Activated effector memory CD4-positive, alpha-beta T cell treated with Interleukin-2 at 50 U/mL for 16 hours (primary cell): ENCODE results near the gene ABR.
"Not testable (repeated sequence)": the region's sequence is repeated elsewhere in the genome, so short reads cannot be mapped to it uniquely, and the experiment has no call there.

ENCODE experiments used
- DNase-seq: peaks from one replicate; pipeline ENCODE4 v3.0.0-alpha.2; 2020

ABR gene

GRCh38 chr17:1060991-1061390 lies 118.8 kb downstream of the ABR start:
- DNase-seq, result peak; percentile 9

GRCh38 chr17:1059131-1059795 lies 120.5 kb downstream of the ABR start:
- DNase-seq, result no peak

- DNase-seq, result peak; percentile 25
Observed at GRCh38 chr17:1058423-1059130, 121.2 kb downstream of the ABR start.

- no peak for DNase-seq
Observed at GRCh38 chr17:1056761-1057160, 123.0 kb downstream of the ABR start.

GRCh38 chr17:1055751-1056645 lies 123.8 kb downstream of the ABR start:
- DNase-seq, result peak; percentile 4

GRCh38 chr17:1055231-1055630 lies 124.5 kb downstream of the ABR start:
- DNase-seq, result no peak

- DNase-seq, result no peak
Observed at GRCh38 chr17:1054656-1055055, 125.1 kb downstream of the ABR start.

GRCh38 chr17:1053661-1054360 lies 126.0 kb downstream of the ABR start:
- DNase-seq, result no peak

GRCh38 chr17:1050996-1051925 lies 128.5 kb downstream of the ABR start:
- no peak for DNase-seq

- no peak for DNase-seq
Observed at GRCh38 chr17:1050246-1050995, 129.4 kb downstream of the ABR start.

GRCh38 chr17:1049446-1050225 lies 130.1 kb downstream of the ABR start:
- DNase-seq, result no peak

- DNase-seq, result not testable (repeated sequence)
Observed at GRCh38 chr17:1048516-1049115, 131.2 kb downstream of the ABR start.

- DNase-seq, result no peak
Observed at GRCh38 chr17:1047879-1048470, 131.8 kb downstream of the ABR start.

GRCh38 chr17:1047177-1047878 lies 132.5 kb downstream of the ABR start:
- no peak for DNase-seq

- no peak for DNase-seq
Observed at GRCh38 chr17:1045456-1045855, 134.3 kb downstream of the ABR start.

- DNase-seq, result not testable (repeated sequence)
Observed at GRCh38 chr17:1044387-1045009, 135.3 kb downstream of the ABR start.

GRCh38 chr17:1043601-1044251 lies 136.1 kb downstream of the ABR start:
- DNase-seq, result no peak

- DNase-seq, result no peak
Observed at GRCh38 chr17:1042486-1042885, 137.3 kb downstream of the ABR start.
